Left ventricle myocardium superior (tissue), 1 donor: Measurements from ENCODE around the gene COX18. TPM values are rescaled to one million over a fixed set of nuclear protein-coding genes. Genes with fewer than 3 reads are reported as not detected.

Experiments used
- ATAC-seq: fragments of 200-7000 bp; cut with Tn5 transposase; one replicate; pipeline ENCODE4 v1.9.1; 2020; ENCODE audit warnings: mild to moderate bottlenecking, moderate library complexity
- DNase-seq: peaks from one replicate; pipeline ENCODE4 v3.0.0-alpha.2; 2020
- intact Hi-C: fragments of 100-400 bp; cut with micrococcal nuclease; formaldehyde crosslinking; loops from one replicate; pipeline ENCODE4 v1.11.0; 2022
- long read RNA-seq: library from polyadenylated mRNA; unstranded; transcript quantifications from one replicate; pipeline ENCODE4 v2.0.0, GENCODE V29; 2021
- total RNA-seq: library from RNA; stranded (reverse); fragmentation: NEBNext Ultra II Directional; extraction: Animal tissue kit (Norgen Biotek cat#: 25700); gene quantifications from one replicate; pipeline ENCODE4 v1.2.1, GENCODE V29; 2021
- donor health status: DM: no; HTN: yes; CAD: no; lungs with severe emphysema.

The COX18 gene, protein sequence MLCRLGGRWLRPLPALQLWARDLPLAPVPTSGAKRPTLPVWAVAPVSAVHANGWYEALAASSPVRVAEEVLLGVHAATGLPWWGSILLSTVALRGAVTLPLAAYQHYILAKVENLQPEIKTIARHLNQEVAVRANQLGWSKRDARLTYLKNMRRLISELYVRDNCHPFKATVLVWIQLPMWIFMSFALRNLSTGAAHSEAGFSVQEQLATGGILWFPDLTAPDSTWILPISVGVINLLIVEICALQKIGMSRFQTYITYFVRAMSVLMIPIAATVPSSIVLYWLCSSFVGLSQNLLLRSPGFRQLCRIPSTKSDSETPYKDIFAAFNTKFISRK
- total RNA-seq = 18.8 TPM
- long read RNA-seq, full-length matches to known transcripts = 3 of 7 reads
- long read RNA-seq, partial matches to known transcripts = 1 of 7 reads
- long read RNA-seq, other reads (novel, unspliced or antisense) = 3 of 7 reads

DNA sequence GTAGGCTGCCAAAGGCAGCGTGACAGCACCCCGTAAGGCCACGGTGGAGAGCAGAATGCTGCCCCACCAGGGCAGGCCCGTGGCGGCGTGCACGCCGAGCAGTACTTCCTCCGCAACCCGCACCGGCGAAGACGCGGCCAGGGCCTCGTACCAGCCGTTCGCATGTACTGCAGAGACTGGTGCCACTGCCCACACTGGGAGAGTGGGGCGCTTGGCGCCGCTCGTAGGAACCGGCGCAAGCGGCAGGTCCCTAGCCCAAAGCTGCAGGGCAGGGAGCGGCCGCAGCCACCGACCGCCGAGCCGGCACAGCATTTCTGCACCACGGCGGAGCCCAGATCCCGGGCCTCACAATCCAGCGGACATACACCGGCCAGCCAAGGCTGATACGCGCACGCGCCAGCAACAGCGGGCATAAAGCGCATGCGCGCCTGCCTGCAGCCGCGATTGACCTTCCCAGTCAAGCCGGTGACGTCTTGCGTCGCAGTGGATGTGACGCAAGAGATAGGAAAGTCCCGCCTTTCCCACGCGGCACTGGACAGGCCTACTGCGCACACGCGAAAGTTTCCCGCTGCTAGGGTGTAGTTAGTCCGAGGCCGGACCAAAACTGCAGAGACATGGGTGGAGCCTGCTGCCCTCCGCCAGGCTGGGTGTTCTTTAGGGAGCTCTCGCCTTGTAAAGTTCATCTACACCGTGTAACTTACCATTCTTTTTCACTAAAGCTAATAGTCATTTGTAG, at the start of gene COX18:
COX18 (minus strand) TSS at position 379 of the 736 bp plus-strand sequence; CDS start at position 312, 67 bp downstream.
- DNase-seq (peak; percentile 99), ATAC-seq (peak; percentile 97)
- intact Hi-C loops = loop anchor here (5.0 kb wide), 1 partner anchor 188 kb away; the partner anchor contains the start of gene ANKRD17

GRCh38 chr4:73109493-73109892, 40.0 kb upstream of the COX18 start:
- DNase-seq (no peak), ATAC-seq (no peak)
- intact Hi-C loops = no loop called here

GRCh38 chr4:73104695-73105094, 35.2 kb upstream of the COX18 start:
- intact Hi-C loops = no loop called here
- DNase-seq = no peak
- no peak for ATAC-seq

DNA sequence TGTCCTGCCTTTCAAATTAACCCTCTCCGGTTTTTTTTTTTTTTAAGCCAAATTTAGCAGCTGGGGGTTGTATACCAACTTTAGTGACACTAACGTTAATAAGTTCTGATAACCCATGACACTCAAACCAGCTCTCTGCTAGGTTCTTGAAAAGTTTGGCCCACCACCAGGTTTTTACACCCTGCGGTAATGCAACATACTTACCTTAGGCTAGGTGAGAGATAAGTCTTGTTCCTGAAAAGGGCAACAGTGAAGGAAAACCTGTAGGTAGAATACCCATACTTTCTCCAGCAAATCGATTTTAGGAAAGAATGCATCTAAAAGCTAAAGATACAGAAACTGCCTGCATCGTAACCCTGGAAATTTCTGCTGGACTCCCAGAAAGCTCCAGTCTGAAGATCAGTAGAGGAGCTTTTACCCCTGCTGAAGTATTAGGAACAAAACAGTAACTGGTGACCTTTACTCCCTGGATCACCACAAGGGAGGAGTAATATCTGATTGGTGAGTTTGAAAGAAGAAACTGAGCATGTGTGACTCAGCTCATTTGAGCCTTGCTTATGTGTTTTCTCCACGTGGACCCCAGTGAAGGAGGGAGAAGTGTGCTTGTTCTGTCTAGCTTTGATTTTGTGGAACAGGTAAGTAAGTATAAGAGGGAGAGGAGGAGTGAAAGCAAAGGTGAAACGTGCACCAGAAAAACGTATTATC, 34.4 kb upstream of the COX18 start:
- intact Hi-C loops = no loop called here

DNA sequence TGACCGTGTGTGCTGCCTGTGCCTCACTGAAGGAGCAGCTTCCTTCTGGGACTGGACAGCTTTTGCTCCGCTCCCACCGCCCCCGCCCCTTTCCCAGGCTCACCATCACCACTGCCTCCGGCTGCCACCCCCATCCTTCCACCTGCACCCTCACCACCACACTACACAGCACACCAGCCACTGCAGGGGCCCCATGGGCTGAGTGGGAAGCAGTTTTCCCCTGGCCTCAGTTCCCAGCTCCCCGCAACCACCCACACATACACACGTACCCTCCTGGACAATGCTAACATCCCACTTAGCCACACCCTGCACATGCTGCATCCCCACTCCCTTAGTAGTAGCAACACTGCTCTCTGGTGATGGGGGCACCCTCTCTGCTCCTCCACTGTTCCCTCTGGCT, 29.6 kb upstream of the COX18 start:
- intact Hi-C loops = no loop called here
- no peak for DNase-seq
- ATAC-seq = no peak

More for the DNA sequence above, 34.4 kb upstream of the COX18 start:
- no peak for DNase-seq
- ATAC-seq = no peak

DNA sequence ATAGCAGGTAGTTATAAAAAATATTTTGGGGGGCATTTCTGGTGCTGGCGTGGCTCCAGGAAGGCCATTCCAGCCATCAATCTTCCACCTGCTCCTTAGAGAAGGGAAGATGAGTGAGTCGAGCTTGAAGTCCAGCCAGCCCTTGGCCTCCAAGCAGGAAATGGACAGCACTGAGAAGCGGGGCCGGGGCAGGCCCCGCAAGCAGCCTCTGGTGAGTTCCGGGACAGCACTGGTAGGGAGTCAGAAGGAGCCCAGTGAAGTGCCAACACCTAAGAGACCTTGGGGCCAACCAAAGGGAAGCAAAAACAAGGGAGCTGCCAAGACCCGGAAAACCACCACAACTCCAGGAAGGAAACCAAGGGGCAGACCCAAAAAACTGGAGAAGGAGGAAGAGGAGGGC, 29.2 kb upstream of the COX18 start:
- intact Hi-C loops = no loop called here
- ATAC-seq (no peak), DNase-seq (no peak)

- no peak for DNase-seq
- intact Hi-C loops = no loop called here
- ATAC-seq = no peak
Observed at GRCh38 chr4:73098016-73098415, 28.5 kb upstream of the COX18 start.

DNA sequence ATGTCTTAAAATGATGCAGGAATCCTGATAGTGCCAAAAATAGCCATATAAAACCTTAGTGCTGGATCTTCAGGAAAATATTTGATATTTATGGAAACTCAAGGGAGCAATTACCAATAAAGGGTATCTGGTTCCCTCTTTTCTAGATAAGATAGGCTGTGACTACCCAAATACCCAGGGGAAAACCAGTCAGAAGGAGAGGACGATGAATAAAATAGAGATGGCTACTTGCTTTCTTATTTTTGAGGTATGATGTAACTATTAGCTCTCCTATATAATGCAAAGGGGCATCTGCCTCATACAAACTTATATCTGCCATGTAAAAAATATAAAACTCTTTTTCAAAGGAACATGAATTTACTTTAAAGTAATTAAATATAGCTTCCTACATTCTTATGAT, 23.4 kb upstream of the COX18 start:
- ATAC-seq (no peak), DNase-seq (no peak)
- intact Hi-C loops = no loop called here

DNA sequence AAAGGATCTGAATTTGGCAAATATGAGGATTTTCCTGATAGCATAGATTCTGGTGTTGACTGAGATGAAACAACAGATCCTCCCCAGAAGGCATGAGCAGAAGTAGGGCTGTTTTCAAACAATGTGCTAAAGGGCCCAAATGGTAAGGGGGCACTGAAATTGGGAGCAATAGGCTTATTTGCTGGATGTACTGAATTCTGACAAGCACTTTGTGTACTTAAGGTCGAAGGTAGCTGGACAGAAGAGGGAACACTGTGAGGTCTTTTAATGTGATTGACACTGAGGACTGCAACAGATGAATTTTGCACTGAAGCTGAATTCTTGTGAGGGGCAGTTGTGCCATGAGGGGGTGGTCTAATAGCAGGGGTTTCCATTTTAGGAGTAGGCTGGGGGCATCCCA, 21.2 kb upstream of the COX18 start:
- DNase-seq = no peak
- intact Hi-C loops = no loop called here

DNA sequence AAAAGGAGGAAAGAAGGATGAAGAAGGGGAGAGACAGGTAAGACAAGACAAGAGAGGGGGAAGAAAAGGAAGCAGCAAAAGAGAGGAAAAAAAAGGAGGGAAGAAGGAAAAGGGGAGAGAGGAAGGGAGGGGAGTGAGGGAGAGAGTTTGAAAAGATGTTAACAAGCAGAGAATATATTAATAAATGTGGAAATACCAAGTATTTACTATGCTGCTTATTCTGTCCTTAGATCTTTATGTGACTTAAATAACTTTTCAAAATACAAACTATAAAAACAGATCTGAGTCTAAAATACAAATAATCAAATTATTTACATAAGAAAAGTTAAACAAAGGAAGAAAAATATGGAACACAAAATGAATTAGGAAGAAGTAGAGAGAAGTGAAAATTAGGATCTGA, 18.4 kb upstream of the COX18 start:
- intact Hi-C loops = no loop called here
- no peak for ATAC-seq

More for the DNA sequence above, 21.2 kb upstream of the COX18 start:
- no peak for ATAC-seq

GRCh38 chr4:73086095-73086868, 16.8 kb upstream of the COX18 start:
- no peak for ATAC-seq
- intact Hi-C loops = no loop called here
- no peak for DNase-seq

More for the DNA sequence above, 18.4 kb upstream of the COX18 start:
- no peak for DNase-seq

DNA sequence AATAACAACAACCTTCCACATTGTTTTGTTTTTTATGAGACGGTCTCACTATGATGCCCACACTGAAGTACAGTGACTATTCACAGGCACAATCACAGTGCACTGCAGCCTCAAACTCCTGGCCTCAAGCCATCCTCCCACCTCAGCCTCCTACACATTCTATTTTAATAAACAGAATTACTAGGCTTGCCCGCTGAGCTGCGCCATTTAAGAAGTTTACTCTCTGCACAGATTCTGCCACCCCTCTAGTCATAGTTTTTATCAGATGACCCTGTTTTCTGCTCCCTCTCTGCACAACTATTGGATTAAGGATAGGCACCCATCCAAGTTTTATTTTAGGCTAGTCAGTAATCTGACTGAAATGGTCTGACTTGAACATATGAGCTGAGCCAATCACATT, 11.3 kb upstream of the COX18 start:
- DNase-seq = no peak
- peak; percentile 34 for ATAC-seq
- intact Hi-C loops = no loop called here

GRCh38 chr4:73075832-73076231, 6.3 kb upstream of the COX18 start:
- no peak for DNase-seq
- ATAC-seq = no peak
- intact Hi-C loops = no loop called here

DNA sequence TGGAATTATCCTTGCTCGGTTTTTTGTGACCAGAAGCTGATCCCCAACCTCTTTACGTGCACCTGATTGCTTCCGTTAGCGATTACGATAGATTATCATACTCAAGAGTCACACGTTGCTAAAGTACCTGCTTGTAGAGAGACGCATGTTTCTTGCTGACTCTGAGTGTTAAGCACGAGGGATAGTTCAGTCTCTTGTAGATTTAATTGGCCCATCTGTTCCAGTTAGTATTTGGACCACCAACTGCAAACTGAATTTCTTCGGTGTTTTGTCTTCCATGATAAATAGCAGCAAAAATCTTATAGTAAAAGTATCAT, 516 bp upstream of the COX18 start:
- intact Hi-C loops = no loop called here
- ATAC-seq = no peak
- no peak for DNase-seq

- DNase-seq (no peak), ATAC-seq (peak; percentile 3)
- intact Hi-C loops = loop anchor here (5.0 kb wide), 1 partner anchor 189 kb away; the partner anchor contains the start of gene ANKRD17
Observed at GRCh38 chr4:73068491-73069337, 802 bp downstream of the COX18 start.

DNA sequence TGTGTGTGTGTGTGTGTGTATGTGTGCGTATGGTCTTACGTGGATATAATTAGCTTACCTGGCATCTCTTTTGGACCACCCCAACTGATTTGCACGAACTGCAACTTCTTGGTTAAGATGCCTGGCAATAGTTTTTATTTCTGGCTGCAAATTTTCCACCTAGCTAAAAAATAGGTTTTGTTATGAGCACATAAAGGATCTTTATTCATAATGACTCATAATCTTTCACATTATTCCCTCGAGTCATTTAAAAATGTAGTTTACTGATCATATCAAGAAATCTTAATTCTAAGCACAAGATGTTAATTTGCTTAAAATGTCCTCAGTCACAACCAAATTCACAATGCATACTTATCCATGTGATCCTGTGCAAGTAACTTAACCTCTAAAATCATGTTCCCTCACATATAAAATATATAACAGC, 1.5 kb downstream of the COX18 start:
- DNase-seq (no peak), ATAC-seq (no peak)
- intact Hi-C loops = loop anchor here (5.0 kb wide), 1 partner anchor 189 kb away; the partner anchor contains the start of gene ANKRD17

GRCh38 chr4:73066928-73067327, 2.6 kb downstream of the COX18 start:
- DNase-seq = no peak
- no peak for ATAC-seq
- intact Hi-C loops = loop anchor here (5.0 kb wide), 1 partner anchor 190 kb away; the partner anchor contains the start of gene ANKRD17

- ATAC-seq (no peak), DNase-seq (no peak)
- intact Hi-C loops = loop anchor here (5.0 kb wide), 1 partner anchor 191 kb away; the partner anchor contains the start of gene ANKRD17
Observed at GRCh38 chr4:73066445-73066844, 3.1 kb downstream of the COX18 start.
